Measurements from ENCODE around the gene ACSM6.

GRCh38 chr10:95178266-95178665, 15.8 kb upstream of the ACSM6 start:
- no peak for TF ChIP-seq CTCF (optimal IDR thresholded peaks at IDR 0.05 in 1 of 3, IDR thresholded peaks at IDR 0.05 in 1 of 3, conservative IDR thresholded peaks at IDR 0.05 in 1 of 3; ENCODE audit: extremely low read depth in 1 of 3, insufficient read depth in 2 of 3, low read length in 3 of 3)
- no peak for TF ChIP-seq EZH2 (IDR thresholded peaks at IDR 0.05; ENCODE audit: low read length)
